ENCODE measurements around the gene PLD5.
"Not testable (repeated sequence)": the region's sequence is repeated elsewhere in the genome, so short reads cannot be mapped to it uniquely, and the experiment has no call there.

The PLD5 gene

DNA sequence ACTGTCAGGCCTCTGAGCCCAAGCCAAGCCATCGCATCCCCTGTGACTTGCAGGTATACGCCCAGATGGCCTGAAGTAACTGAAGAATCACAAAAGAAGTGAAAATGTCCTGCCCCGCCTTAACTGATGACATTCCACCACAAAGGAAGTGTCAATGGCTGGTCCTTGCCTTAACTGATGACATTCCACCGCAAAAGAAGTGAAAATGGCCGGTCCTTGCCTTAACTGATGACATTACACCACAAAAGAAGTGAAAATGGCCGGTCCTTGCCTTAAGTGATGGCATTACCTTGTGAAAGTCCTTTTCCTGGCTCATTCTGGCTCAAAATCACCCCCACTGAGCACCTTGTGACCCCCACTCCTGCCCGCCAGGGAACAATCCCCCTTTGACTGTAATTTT lies 314.2 kb downstream of the PLD5 start:
- DNase-seq (ENCODE audit: low spot score) = not testable (repeated sequence)

DNA sequence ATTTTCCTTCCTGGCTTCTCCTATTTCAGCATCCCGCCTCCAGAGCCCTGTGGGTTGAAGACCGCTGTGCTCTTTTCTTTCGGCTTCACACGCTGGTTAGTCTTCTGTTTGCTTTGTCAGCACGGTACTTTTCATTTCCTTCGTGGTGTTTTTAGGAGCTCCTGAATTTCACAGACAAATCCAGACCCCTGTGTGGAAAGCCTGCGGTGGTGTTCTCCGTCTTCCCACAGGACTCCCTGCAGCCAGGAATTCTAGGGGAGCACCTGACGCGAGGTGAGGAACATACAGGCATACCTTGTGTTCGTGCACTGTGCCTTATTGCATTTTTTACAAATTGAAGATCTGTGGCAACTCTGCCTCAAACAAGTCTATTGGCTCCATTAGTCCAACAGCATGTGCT lies 315.4 kb downstream of the PLD5 start:
- no peak for DNase-seq (ENCODE audit: low spot score)

DNA sequence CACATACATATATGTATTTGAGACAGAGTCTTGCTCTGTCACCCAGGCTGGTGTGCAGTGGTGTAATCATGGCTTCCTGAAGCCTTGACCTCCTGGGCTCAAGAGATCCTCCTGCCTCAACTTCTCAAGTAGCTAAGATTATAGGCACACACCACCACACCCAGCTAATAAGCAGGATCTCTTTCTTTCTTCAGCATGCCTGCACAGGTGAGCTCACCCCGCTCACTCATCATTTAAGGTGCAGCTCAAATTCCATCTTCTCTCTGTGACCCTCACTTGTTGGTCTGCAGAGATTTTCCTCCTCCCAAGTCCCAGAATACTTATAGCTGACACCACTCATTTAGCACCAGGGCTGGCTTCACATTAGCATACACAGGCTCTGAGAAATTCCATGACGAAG lies 316.5 kb downstream of the PLD5 start:
- no peak for DNase-seq (ENCODE audit: low spot score)

DNA sequence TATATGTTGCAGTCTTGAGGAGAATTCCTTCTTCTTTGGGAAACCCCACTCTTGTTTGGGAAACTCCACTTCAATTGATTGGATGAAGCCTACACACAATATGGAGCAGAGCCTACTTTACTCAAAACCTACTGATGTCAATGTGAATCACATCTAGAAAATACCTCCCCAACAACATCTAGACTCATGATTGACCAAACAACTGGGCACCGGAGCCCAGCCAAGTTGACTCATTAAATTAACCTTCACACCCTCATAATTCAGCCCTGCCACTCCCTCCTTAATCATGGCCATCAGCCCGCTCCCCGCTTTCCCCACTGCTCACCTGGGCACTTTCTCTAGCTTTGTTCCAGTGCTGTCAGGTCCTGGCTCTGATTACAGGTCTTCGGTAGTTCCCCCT lies 317.5 kb downstream of the PLD5 start:
- DNase-seq (ENCODE audit: low spot score) = no peak

DNA sequence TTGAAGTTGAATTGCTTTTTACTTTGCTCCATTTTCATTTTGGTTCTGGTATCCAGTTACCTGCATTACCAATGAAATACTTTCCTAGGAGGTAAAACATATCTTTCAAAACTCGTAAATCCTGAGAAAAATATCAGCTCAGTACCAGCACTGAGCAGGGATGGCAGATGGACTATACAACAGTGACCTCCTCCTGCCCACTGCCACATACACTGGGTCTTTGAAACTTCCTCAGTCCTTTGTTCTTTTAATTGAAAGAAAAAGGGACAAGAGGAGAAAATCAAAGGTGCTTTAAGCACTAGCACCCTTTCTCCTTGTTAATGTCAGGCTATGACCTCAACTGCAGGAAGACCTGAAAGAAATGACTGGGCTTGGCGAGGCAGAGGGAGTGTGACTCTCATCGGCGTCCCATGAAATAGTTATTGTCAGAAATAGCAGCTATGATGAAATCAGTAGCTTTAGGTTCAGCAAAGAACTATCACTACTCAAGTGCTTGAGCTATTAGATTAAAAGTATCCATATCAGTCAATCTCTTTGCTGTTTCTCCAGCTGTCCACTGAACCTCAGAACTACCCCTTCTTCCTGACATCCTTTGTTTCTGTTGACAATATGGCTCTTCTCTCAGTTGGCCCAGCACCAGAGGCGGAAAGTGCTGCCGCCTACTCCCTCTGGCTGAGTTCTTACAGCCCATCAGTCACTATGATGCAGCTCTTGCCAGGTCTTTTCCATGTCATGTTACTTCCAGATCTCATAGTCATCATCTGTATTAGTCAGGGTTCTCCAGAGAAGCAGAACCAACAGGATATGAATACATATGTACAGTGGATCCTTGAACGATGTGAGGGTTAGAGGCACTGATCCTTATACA lies 318.6 kb downstream of the PLD5 start:
- DNase-seq (ENCODE audit: low spot score) = no peak

DNA sequence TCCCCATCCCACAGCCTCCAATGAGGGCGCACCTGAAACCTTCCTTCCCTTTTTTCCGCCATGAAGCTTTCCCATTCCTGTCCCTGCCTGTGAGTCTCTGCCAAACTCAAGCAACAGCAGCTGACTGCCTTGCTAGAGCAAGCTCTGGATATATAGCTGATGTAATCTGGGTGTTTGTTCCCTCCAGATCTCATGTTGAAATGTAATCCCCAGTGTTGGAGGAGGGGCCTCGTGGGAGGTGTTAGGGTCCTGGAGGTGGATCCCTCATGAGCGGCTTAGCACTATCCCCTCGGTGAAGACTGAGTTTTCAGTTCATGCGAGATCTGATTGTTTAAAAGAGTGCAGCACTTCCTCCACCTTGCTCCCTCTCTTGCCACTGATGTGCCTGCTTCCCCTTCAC lies 321.2 kb downstream of the PLD5 start:
- no peak for DNase-seq (ENCODE audit: low spot score)

DNA sequence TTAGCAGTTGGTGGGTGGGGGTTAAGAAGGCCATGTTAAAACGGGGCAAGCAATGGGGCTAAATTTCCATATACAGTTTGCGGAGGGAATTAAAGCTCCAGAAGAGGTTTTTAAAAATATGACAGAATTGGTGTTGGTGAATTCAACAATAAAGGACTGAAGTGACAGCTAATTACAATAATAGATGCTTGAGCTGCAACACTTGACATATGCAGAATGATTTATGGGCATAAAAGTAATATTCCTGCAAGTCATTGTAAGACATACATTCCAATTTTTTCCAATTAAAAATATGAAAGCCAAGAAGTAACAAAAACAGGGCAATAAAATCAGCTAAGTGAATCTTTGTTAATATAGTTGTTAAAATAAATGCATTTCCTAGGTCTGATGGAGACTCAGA lies 323.4 kb downstream of the PLD5 start:
- DNase-seq (ENCODE audit: low spot score) = no peak

DNA sequence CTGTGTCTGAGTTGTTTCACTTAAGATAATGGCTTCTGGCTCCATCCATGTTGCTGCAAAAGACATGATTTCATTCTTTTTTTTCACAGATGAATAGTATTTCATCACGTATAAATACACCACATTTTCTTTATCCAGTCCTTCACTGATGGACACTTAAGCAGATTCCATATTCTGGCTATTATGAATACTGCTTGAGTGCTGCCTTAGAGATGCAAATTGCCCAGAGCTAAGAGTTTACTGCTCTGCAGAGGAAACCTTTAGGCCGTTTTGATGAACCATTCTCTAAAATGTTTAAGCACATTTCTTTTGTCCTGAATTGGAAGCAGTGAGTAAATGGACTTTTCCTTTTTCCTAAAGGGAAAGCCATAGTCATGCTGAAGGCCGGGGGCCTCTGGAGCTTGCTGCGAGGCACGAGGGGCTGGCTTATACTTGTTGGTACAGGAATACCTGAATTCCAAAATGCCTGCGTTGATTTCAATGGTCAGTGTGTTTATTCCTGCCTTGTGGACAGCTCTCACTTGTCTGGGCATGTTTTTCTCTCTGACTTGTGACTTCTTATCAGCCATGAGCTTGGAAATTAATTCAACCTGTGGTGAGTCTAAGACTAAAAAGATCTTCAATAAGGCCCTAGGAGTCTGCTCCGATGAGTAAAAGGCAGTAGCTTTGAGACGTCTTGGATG lies 324.6 kb downstream of the PLD5 start:
- DNase-seq (ENCODE audit: low spot score) = no peak

DNA sequence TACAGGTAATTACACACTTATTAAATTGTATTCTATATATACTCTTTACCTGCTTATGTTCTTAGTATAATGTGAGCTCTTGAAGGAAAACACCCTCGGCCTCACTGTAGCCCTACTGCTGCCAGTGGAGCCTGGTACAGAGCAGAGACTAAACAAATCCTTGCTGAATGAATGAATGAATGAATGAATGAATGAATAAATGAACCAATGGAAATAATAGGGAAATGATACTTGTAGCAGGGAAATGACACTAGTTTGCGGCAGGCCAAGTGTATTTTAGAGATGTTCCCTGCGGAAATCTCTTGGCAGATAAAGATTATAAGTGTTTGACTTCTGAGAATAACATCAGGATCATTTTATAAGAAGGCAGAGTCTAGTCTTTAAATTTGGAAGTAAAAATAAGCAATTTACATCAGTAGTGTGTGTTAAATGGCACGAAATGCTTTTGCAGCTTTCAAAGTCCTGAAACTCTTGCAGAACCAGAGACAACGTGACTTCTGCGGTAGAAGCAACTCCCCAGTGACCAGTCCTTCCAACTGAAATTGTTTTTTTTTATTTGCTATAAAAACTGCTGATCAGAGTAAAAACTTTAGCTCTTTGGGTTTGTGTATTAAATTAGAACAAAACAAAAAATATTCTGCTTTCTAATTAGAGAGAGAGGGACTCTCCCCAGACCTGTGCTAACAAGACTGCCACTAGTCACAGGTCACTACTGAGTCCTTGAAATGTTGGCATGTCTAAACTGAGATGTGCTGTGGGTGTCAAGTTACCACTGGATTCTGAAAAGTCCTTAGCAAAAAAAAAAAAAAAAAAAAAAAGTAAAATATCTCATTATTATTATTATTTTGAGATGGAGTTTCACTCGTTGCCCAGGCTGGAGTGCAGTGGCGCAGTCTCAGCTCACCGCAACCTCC lies 326.3 kb downstream of the PLD5 start:
- DNase-seq (ENCODE audit: low spot score) = no peak

DNA sequence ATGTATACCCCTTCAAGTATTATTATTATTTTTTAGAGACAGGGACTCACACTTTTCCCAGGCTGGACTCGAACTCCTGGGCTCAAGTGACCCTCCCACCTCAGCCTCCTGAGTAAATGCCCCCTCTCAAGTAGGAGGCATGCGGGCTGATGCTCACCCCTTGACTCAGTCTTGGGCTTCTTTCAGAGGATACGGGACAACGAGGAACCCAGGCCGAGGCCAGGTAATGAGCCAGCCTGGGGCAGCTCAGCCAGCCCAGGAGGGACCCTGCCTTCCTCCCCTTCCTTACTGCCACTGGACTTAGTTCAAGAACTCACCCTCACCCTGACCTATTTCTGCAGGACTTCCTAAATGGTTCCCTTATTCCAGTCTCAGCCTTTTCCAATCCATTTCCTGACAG lies 327.6 kb downstream of the PLD5 start:
- DNase-seq (ENCODE audit: low spot score) = no peak

DNA sequence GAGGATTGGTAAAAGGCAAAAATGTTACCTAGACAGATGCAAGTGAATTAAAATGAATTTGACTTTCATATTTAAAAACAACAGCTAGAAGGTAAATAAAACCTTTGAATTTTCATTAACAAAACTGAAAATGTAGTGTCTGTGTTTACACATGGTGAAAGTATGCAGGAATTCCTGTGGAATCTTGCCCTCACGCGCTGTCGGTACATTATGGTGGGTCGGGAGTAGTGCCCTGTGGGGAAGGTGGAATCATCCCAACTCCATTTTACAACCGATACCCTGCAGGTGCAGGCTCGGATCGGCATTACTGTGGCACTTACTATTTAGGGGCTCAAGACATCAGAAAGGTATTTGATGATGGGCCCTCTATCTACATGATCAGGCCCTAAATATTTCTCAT lies 328.4 kb downstream of the PLD5 start:
- DNase-seq (ENCODE audit: low spot score) = no peak

DNA sequence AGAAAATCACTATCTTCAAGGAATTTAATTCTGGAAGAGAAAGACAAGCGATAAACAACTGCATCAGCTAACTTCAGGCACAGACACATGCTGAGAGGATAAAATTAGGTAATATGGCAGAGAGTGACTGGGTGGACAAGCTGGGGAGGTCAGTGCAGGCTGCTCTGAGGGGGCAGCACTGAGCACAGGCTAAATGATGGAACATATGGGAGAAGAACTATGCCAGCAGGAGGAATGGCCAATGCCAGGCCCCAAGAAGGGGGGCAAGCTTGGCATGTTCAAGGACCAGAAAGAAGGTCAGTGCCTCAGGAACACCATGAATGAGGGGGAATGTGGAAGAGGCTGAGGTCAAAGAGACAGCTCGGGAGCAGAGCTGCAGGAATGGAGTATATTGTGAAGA lies 334.9 kb downstream of the PLD5 start:
- no peak for DNase-seq (ENCODE audit: low spot score)

DNA sequence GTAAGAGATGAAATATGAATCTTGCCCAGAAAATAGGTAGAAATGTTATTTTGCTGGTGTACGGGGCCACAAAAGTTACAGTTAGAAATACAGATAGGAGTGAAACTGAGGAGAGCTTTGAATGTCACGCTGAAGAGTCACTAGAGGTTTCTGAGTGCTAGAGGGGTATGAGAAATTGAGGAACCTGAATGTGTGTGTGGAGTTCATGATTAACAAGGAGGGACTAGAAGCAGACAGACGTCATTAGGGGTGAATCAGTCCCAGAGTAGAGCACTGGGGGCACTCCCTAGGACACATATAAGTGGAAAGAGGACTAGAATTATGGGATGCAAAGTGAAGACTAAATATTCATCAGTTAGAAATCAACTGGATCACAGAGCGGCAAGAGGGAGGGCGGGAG lies 336.7 kb downstream of the PLD5 start:
- DNase-seq (ENCODE audit: low spot score) = no peak

DNA sequence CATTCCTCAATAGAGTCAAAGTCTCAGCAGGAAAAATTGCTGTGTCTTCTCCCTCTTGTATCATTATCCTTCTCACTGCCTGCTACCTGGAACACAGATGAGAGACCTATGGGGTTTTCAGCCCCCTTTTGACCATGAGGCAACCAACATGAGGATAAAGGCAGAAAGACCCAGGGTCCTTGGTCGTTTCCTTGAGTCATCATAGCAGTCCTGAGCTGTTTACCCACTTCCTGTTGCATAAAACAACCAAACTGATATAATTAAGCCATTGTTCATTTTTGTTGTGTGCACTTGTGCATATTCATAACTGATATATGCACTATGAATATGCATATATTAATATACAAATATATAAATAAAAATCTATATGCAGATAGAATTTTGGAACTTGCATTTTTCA lies 337.3 kb downstream of the PLD5 start:
- no peak for DNase-seq (ENCODE audit: low spot score)

DNA sequence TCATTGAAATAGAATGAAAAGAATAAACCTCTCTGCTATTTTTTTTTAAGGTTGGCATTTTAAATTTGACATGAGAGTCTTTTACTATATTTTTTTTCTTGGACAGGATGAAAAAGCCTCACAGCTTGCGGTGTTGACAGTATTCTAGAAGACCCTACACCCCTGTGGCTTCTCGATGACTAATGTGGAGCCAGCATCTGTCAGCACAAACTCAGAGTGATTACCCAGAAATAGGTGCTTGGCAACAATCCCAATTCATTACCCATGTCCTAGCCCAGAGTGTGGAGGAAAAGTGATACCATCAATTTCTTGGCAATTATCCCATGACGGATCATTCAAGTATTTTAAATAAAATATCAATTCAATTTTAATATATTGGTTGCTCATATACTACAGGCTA lies 338.8 kb downstream of the PLD5 start:
- DNase-seq (ENCODE audit: low spot score) = no peak

DNA sequence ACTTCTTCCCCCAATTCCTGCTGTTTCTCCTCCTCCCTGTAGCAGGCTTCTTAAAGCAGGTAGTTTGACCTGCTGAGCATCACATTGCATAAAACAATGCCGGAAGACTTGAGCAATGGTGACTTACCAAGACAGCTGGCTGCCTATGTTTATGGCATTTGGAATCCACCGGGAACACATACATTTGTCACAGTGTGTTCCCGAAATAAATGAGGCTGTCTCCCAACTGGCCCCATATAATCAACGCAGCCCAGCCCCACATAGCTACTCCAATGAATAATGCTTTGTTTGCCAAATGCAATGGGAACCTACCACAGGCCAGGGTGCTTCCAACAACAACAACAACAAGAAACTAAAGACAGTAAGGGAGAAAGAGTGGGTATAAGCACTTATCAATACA lies 339.5 kb downstream of the PLD5 start:
- DNase-seq (ENCODE audit: low spot score) = no peak

DNA sequence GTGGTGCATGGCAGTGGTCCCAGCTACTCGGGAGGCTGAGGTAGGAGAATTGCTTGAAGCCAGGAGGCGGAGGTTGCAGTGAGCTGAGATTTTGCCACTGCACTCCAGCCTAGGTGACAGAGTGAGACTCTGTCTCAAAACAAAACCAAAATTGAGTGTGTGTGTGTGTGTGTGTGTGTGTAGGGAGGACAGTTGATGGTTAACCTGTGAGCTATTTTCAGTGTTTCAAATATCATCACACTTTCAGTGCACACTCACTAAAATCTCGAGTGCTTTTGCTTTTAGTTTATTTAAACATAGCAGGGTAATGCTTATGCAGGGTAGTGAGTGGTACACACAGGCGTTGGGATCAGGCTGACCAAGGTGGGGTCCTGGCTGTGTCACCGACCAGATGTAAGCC lies 344.7 kb downstream of the PLD5 start:
- not testable (repeated sequence) for DNase-seq (ENCODE audit: low spot score)

DNA sequence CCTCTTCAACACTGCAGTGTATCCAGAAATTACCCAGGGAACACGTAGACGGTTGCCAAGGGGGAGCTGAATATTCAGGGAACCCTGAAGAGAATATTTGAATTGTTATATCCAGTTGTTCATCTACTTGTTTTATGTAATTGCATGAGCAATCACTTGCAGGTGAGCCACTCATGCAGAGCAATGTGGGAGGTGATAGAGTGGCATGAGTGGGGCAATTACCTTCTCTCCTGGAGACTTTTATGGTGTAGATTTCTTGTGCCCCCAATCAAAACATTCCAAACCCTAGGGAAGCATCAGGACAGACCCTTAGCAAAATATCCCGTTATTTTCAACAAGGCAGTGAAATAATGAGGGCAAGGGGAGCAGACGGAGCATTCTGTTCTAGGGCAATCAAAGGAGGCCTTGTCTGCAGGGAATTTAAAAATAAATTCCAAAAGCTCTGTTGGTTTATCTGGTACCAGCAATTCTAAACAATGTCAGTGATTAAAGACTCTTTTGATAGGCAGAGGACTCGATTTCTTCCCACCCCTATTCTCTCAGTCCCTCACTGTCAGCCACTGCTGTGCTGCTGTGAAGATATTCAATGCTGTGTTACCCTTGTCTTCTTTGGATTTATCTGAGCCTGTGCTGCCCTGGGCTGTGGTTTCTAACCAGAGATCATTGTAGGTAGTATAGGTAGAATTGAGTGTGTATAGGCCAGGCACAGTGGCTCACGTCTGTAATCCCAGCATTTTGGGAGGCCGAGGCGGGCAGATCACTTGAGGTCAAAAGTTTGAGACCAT lies 345.4 kb downstream of the PLD5 start:
- DNase-seq (ENCODE audit: low spot score) = no peak

DNA sequence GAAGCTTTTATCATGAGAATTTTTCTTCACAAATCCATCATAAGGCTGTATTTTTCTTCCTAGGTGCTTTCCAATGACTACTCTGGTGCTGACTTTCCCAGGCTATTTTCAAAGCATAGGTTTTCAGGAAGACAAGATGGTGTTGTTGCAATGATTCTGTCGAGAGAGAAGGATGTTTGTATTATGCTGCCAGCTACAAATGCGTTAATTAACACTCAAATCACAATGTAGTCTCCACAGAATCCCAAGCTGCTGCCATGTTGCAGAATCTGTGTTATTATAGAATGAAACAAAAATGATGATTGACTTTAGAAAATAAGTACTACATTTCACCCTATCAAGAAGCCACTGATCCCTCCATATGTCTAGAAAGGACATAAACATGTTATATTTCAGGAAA lies 346.1 kb downstream of the PLD5 start:
- no peak for DNase-seq (ENCODE audit: low spot score)

DNA sequence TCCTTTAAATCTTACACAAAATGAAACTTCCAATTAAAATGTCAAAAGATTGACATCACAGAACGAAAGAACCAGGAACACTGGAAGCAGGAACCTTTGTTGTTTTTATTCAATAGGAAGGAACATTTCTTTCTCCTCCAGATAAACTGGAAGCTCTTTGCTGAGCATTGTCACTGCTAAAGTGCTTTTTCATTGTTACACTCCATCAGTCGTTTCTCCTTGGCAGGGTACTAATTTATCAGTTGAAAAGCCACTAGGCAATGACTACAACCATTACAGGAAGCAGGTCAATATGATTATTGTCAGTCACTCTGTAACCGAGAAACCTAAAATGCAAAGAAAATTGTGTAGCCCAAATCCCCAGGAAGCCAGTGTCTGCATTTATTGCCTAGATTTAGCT lies 362.4 kb downstream of the PLD5 start:
- DNase-seq (ENCODE audit: low spot score) = no peak

DNA sequence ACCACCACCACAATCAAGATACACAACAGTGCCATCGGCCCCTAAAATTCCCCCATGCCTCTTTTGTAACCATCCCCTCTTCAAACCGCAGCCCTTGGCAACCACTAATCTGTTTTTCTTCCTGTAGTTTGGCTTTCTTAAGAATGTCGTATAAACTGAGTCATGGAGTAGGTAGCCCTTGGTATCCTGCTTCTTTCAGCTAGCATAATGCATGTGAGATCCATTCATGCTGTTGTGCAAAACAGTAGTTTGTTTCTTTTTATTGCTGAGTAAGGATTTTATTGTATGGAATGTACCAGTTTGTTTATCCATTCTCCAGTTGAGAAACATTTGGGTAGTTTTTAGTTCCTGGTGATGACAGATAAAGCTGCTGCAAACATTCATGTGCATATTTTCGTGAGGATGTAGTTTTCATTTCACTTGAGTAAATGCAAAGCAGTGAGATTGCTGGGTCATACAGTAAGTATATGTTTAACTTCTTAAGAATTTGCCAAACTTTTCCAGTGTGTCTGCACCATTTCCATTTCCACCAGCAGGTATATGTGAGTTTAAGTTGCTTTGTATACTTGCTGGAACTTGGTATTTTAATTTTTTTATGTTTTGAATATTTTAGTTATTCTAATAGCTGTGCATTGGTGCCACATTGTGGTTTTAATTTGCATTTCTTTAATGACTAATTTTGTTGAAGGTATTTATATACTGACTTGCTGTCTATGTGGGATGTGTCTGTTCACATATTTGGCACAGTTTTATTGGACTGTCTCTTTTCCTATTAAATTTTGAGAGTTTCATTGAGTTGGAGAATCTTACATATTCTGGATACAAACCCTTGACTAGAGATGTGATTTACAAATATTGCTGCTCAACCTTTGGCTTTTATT lies 377.2 kb downstream of the PLD5 start:
- no peak for DNase-seq (ENCODE audit: low spot score)
